Measurements from ENCODE around the gene FANCC. TPM values are rescaled to one million over a fixed set of nuclear protein-coding genes. Genes with fewer than 3 reads are reported as not detected.
A peak's percentile ranks its signal among the peaks of the same experiment; 100 is the strongest.

Gene FANCC
- total RNA-seq, 1 donor from 2014 or later, result 9.3 TPM

DNA sequence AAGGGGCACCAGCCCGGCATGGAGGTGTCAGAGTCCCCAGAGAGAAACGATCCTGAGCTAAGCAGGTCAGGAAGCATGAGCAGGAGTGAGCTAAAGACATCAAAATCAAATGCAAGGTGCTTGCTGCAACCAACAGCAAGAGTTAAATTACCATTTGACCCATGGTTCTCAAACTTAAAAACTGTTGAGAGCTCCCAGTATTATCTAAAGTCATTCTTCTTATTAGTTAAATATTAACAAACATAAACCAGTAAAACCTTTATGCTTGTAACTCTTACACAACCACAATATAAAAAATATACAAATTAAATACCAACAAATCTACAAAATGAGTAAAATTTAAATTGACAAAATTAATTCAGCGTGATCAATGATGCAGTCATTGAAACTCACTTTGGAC lies 51.5 kb downstream of the FANCC start:
- no peak overlapping the region for H3K27ac Mint-ChIP-seq (ENCODE audit: unreplicated experiment)

DNA sequence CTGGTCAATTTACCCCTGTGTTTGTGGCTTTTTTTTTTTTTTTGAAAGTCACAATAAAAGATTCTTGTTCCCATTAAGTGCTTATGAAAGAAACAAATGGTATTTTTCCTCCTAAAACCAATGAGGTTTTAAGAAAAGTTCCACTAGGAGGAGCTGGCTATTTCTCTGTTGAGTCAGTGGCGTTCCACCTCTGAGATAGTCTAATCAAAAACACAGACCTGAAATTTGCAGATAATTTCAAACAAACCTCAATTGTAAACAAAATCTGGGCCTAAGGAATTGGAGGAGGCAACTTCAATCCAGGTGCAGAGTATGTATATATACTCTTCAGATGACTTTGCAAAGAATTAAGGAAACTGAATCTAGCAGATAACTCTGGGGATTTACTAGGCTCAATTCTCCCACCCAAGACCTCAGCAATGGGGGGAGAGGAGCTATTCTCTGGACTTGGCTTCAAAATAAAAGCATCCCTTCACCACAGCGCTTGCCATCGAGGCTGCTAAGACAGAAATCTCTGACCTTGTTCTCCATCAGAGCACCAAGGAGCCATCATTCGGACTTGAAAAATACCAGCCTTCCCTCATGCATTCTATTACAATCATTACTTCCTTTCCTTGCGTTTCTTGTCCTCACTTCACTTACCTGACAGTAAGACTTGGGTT lies 52.4 kb downstream of the FANCC start:
- Mint-ChIP-seq H3K36me3 (ENCODE audit: low read depth) (no peaks in the 10 kb centered on the region), H3K27ac (ENCODE audit: unreplicated experiment) (no peak overlapping the region), H3K9me3 (ENCODE audit: low read depth) (no peaks in the 10 kb centered on the region), H3K27me3 (ENCODE audit: low read depth) (no peaks in the 10 kb centered on the region), H3K4me1 (ENCODE audit: low read depth) (peaks cover 16% of the 10 kb centered on the region), H3K4me3 (ENCODE audit: unreplicated experiment) (no peak overlapping the region)
- peak; percentile 79 for TF ChIP-seq CTCF (IDR thresholded peaks at IDR 0.05)
- DNase-seq (ENCODE audit: low spot score), result no peak

More for the DNA sequence above, 51.5 kb downstream of the FANCC start:
- Mint-ChIP-seq H3K36me3 (ENCODE audit: low read depth) (no peaks in the 10 kb centered on the region), H3K9me3 (ENCODE audit: low read depth) (no peaks in the 10 kb centered on the region), H3K4me1 (ENCODE audit: low read depth) (peaks cover 16% of the 10 kb centered on the region), H3K4me3 (ENCODE audit: unreplicated experiment) (no peak overlapping the region), H3K27me3 (ENCODE audit: low read depth) (no peaks in the 10 kb centered on the region)
- no peak for DNase-seq (ENCODE audit: low spot score)
- TF ChIP-seq CTCF (IDR thresholded peaks at IDR 0.05), result no peak

- H3K4me1 Mint-ChIP-seq (ENCODE audit: low read depth), result peaks cover 14% of the 10 kb centered on the region
- H3K4me3 Mint-ChIP-seq (ENCODE audit: unreplicated experiment), result no peak overlapping the region
- TF ChIP-seq CTCF (IDR thresholded peaks at IDR 0.05), result no peak
- H3K36me3 Mint-ChIP-seq (ENCODE audit: low read depth), result no peaks in the 10 kb centered on the region
- H3K27ac Mint-ChIP-seq (ENCODE audit: unreplicated experiment), result no peak overlapping the region
- DNase-seq (ENCODE audit: low spot score), result no peak
- no peaks in the 10 kb centered on the region for H3K9me3 Mint-ChIP-seq (ENCODE audit: low read depth)
- no peaks in the 10 kb centered on the region for H3K27me3 Mint-ChIP-seq (ENCODE audit: low read depth)
Measured at GRCh38 chr9:95261890-95262289, 55.6 kb downstream of the FANCC start.

GRCh38 chr9:95250462-95251221 lies 66.9 kb downstream of the FANCC start:
- no peak for TF ChIP-seq CTCF (IDR thresholded peaks at IDR 0.05)
- peaks cover under 1% of the 10 kb centered on the region for H3K9me3 Mint-ChIP-seq (ENCODE audit: low read depth)
- no peak for DNase-seq (ENCODE audit: low spot score)
- no peak overlapping the region for H3K27ac Mint-ChIP-seq (ENCODE audit: unreplicated experiment)
- peaks cover 6% of the 10 kb centered on the region for H3K36me3 Mint-ChIP-seq (ENCODE audit: low read depth)
- no peak overlapping the region for H3K4me3 Mint-ChIP-seq (ENCODE audit: unreplicated experiment)
- H3K27me3 Mint-ChIP-seq (ENCODE audit: low read depth), result no peaks in the 10 kb centered on the region
- H3K4me1 Mint-ChIP-seq (ENCODE audit: low read depth), result peaks cover 6% of the 10 kb centered on the region

GRCh38 chr9:95249986-95250385 lies 67.5 kb downstream of the FANCC start:
- Mint-ChIP-seq H3K4me3 (ENCODE audit: unreplicated experiment) (no peak overlapping the region), H3K9me3 (ENCODE audit: low read depth) (no peaks in the 10 kb centered on the region), H3K36me3 (ENCODE audit: low read depth) (peaks cover 6% of the 10 kb centered on the region), H3K4me1 (ENCODE audit: low read depth) (peaks cover 6% of the 10 kb centered on the region), H3K27ac (ENCODE audit: unreplicated experiment) (no peak overlapping the region), H3K27me3 (ENCODE audit: low read depth) (no peaks in the 10 kb centered on the region)
- DNase-seq (ENCODE audit: low spot score), result no peak
- TF ChIP-seq CTCF (IDR thresholded peaks at IDR 0.05), result no peak
